OCI-LY7 (cell line): ENCODE measurements around the gene OR2V2. TPM values are rescaled to one million over a fixed set of nuclear protein-coding genes. Genes with fewer than 3 reads are reported as not detected.

Experiments
- BruUV-seq: library from RNA; stranded (reverse); fragments of 400-500 nt; replicated peaks from 2 replicates; lab custom pipeline; 2021; lab: Mats Ljungman, UMichigan
- CTCF ChIA-PET: fragments of 300-600 bp; sonication (Branson Sonifier 250); formaldehyde crosslinking; loops from one replicate; lab custom pipeline; 2022; ENCODE audit warnings: antibody characterized with exemption; ENCODE audit not compliant: unreplicated experiment; lab: Charles Lee
- POLR2A ChIA-PET: fragments of 300-600 bp; sonication (Branson Sonifier 250); formaldehyde crosslinking; loops from one replicate; lab custom pipeline; 2022; ENCODE audit warnings: antibody characterized with exemption; lab: Charles Lee
- DNase-seq: peaks from one replicate; pipeline ENCODE4 v3.0.0-alpha.2; 2015; ENCODE audit warnings: low spot score
- H2AFZ ChIP-seq: fragments of 200-600 bp; sonication (generic), shearing (Covaris generic); 2 replicates; pipeline ENCODE4 v1.6.1; 2014; ENCODE audit warnings: mild to moderate bottlenecking, antibody characterized with exemption, low read length, moderate library complexity
- H3K27ac ChIP-seq: fragments of 200-600 bp; sonication (generic); 2 replicates; pipeline ENCODE4 v1.5.1; 2014; ENCODE audit warnings: mixed run types, low read depth, mild to moderate bottlenecking, moderate library complexity, low read length, inconsistent platforms; ENCODE audit not compliant: poor library complexity, severe bottlenecking
- H3K36me3 ChIP-seq: fragments of 200-600 bp; sonication (generic); 2 replicates; pipeline ENCODE4 v1.6.1; 2014; ENCODE audit warnings: mild to moderate bottlenecking, antibody characterized with exemption, low read length, moderate library complexity, mixed read lengths; ENCODE audit not compliant: insufficient read depth
- H3K4me1 ChIP-seq: fragments of 200-600 bp; sonication (generic); 2 replicates; pipeline ENCODE4 v1.5.1; 2014; ENCODE audit warnings: mild to moderate bottlenecking, low read length; ENCODE audit not compliant: insufficient read depth, poor library complexity, severe bottlenecking
- H3K4me2 ChIP-seq: fragments of 200-600 bp; sonication (generic); 2 replicates; pipeline ENCODE4 v1.6.1; 2014; ENCODE audit warnings: mild to moderate bottlenecking, low read length
- H3K4me3 ChIP-seq: fragments of 200-600 bp; sonication (generic); 2 replicates; pipeline ENCODE4 v1.5.1; 2014; ENCODE audit warnings: mild to moderate bottlenecking, low read depth, low read length; ENCODE audit not compliant: poor library complexity, severe bottlenecking
- H3K79me2 ChIP-seq: fragments of 200-600 bp; sonication (generic); 2 replicates; pipeline ENCODE4 v1.6.1; 2016; ENCODE audit warnings: low read depth, mild to moderate bottlenecking, low read length, moderate library complexity, mixed read lengths; ENCODE audit not compliant: insufficient read depth
- H3K9me2 ChIP-seq: fragments of 200-600 bp; sonication (generic); 2 replicates; pipeline ENCODE4 v1.6.1; 2016; ENCODE audit warnings: mild to moderate bottlenecking, low read length, mixed read lengths; ENCODE audit not compliant: insufficient read depth
- H3K9me3 ChIP-seq: fragments of 200-600 bp; sonication (generic); 2 replicates; pipeline ENCODE4 v1.6.1; 2014; ENCODE audit warnings: mild to moderate bottlenecking, mixed run types, low read length, mixed read lengths
- H4K20me1 ChIP-seq: fragments of 200-600 bp; sonication (generic); 2 replicates; pipeline ENCODE4 v1.6.1; 2014; ENCODE audit warnings: mild to moderate bottlenecking, antibody characterized with exemption, low read length, moderate library complexity, mixed read lengths; ENCODE audit not compliant: insufficient read depth
- EZH2phosphoT487 ChIP-seq: fragments of 200-600 bp; sonication (generic); IDR thresholded peaks from 2 replicates; pipeline ENCODE4 v1.6.1; 2018; ENCODE audit warnings: low read depth, borderline replicate concordance, mild to moderate bottlenecking, mixed run types, antibody characterized with exemption, low read length, moderate library complexity, mixed read lengths
- intact Hi-C: fragments of 100-400 bp; cut with micrococcal nuclease; formaldehyde crosslinking; loops from one replicate; pipeline ENCODE4 v1.10.0; 2022; ENCODE audit not compliant: unreplicated experiment
- total RNA-seq, 2 experiments: library from RNA; depleted of rRNA in 1 of 2; stranded (reverse); fragments of >200 nt in 1 of 2; shearing (Covaris generic) in 1 of 2; gene quantifications; 2 replicates each; pipeline ENCODE4 v1.2.3, GENCODE V29; 2014 to 2022
- TF ChIP-seq, protein P1 (sequence below): fragments of 200-600 bp; sonication (generic); conservative IDR thresholded peaks from 2 replicates; pipeline ENCODE4 v1.5.1; 2014; ENCODE audit warnings: mild to moderate bottlenecking, antibody characterized with exemption, low read length, moderate library complexity, mixed read lengths

Gene OR2V2
- total RNA-seq, 2 experiments from 2014 or later: 0.06 TPM; not detected in 1

- peak overlapping the region; percentile 78 for H2AFZ ChIP-seq
- TF ChIP-seq, protein P1, sequence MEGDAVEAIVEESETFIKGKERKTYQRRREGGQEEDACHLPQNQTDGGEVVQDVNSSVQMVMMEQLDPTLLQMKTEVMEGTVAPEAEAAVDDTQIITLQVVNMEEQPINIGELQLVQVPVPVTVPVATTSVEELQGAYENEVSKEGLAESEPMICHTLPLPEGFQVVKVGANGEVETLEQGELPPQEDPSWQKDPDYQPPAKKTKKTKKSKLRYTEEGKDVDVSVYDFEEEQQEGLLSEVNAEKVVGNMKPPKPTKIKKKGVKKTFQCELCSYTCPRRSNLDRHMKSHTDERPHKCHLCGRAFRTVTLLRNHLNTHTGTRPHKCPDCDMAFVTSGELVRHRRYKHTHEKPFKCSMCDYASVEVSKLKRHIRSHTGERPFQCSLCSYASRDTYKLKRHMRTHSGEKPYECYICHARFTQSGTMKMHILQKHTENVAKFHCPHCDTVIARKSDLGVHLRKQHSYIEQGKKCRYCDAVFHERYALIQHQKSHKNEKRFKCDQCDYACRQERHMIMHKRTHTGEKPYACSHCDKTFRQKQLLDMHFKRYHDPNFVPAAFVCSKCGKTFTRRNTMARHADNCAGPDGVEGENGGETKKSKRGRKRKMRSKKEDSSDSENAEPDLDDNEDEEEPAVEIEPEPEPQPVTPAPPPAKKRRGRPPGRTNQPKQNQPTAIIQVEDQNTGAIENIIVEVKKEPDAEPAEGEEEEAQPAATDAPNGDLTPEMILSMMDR: no peak
- no peak for TF ChIP-seq EZH2phosphoT487
- no peaks in the 10 kb centered on the region for H3K9me2 ChIP-seq
- H3K9me3 ChIP-seq: peaks cover 10% of the 10 kb centered on the region
- intact Hi-C loops: loop anchor here (2.0 kb wide), 1 partner anchor 281 kb away; no protein-coding TSS in a partner anchor
- peaks cover 25% of the 10 kb centered on the region for H3K4me1 ChIP-seq
- H3K79me2 ChIP-seq: no peaks in the 10 kb centered on the region
- no peaks in the 10 kb centered on the region for H4K20me1 ChIP-seq
- POLR2A ChIA-PET: interaction anchor here (0.6 kb wide), 1 partner anchor 68 kb away, joined by 3 read pairs; no protein-coding TSS in a partner anchor
- no peaks in the 10 kb centered on the region for H3K36me3 ChIP-seq
- no TSS peak for BruUV-seq
- peak overlapping the region; percentile 35 for H3K4me2 ChIP-seq
- CTCF ChIA-PET: interaction anchor here (0.5 to 1.1 kb wide), 2 partner anchors 50 to 106 kb away, joined by 3 to 4 read pairs; no protein-coding TSS in a partner anchor
- H3K4me3 ChIP-seq: no peak overlapping the region
- DNase-seq: peak; percentile 65
- no peak overlapping the region for H3K27ac ChIP-seq
Measured at GRCh38 chr5:181149806-181150733, 2.7 kb downstream of the OR2V2 start.

- H2AFZ ChIP-seq: peak overlapping the region; percentile 61; the same call in 1 of the 2 replicates
- H3K4me2 ChIP-seq: no peak overlapping the region
- no peaks in the 10 kb centered on the region for H3K36me3 ChIP-seq
- no peak overlapping the region for H3K4me3 ChIP-seq
- ChIA-PET CTCF (no interaction called here), POLR2A (interaction anchor here (0.6 kb wide), 1 partner anchor 258 kb away, joined by 3 read pairs; no protein-coding TSS in a partner anchor)
- no TSS peak for BruUV-seq
- no peaks in the 10 kb centered on the region for H3K79me2 ChIP-seq
- no peaks in the 10 kb centered on the region for H3K9me2 ChIP-seq
- no peak overlapping the region for H3K27ac ChIP-seq
- peak; percentile 48 for DNase-seq
- intact Hi-C loops: loop anchor here (2.0 kb wide), 1 partner anchor 282 kb away; no protein-coding TSS in a partner anchor
- no peaks in the 10 kb centered on the region for H4K20me1 ChIP-seq
- H3K9me3 ChIP-seq: 0 out of 2 replicates have a peak, but pooled peaks cover 4% of the 10 kb centered on the region
- peaks cover 25% of the 10 kb centered on the region for H3K4me1 ChIP-seq
- TF ChIP-seq, protein P1: 0 out of 2 replicates have a peak, but pooled peaks have one; percentile 49
- no peak for TF ChIP-seq EZH2phosphoT487
Measured at GRCh38 chr5:181151146-181151545, 3.8 kb downstream of the OR2V2 start.
